HG02588 (cell line): Measurements from ENCODE around the gene KLHL11.

Experiments
- ATAC-seq: cut with Tn5 transposase; IDR thresholded peaks from one replicate; pipeline ENCODE4 v1.9.1; 2021; ENCODE audit warnings: mild to moderate bottlenecking, moderate library complexity; ENCODE audit not compliant: unreplicated experiment

The KLHL11 gene

DNA sequence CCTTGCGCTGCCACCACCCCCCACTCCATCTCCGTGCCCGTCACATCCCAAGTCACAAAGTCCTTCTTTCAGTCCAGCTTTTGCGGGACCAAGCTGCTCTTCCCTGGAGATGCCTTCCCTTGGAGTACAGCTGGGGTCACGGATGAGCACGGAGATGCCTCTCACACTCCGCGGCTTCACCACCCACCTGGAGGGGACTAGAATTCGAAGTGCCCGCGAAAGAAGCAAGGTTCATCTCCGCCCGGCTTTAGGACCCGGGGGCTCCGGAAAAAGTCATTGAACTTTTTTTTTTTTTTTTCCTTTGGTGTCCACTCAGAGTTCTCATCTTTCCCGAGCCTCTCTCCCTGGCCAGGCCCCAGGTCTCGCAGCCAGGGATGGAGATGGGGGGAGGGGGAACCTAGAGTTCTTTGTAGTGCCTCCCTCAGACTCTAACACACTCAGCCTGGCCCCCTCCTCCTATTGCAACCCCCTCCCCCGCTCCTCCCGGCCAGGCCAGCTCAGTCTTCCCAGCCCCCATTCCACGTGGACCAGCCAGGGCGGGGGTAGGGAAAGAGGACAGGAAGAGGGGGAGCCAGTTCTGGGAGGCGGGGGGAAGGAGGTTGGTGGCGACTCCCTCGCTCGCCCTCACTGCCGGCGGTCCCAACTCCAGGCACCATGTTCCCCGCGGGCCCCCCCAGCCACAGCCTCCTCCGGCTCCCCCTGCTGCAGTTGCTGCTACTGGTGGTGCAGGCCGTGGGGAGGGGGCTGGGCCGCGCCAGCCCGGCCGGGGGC is 52.7 kb downstream of the KLHL11 start, which contains the start of gene FKBP10:
Gene FKBP10, plus strand, starts transcription at position 624 of the 771 bp plus-strand sequence. Its CDS starts 31 bp downstream, at position 655.
- ATAC-seq: no peak

GRCh38 chr17:41811549-41812380 is 53.5 kb downstream of the KLHL11 start, which contains the start of gene P3H4:
P3H4 (minus strand) TSS chr17:41811949; CDS start chr17:41811915, 34 bp downstream.
- ATAC-seq: peak; percentile 58

- ATAC-seq: no peak
Measured at GRCh38 chr17:41810659-41811548, 54.3 kb downstream of the KLHL11 start.

- no peak for ATAC-seq
Measured at GRCh38 chr17:41806685-41807445, 58.4 kb downstream of the KLHL11 start.
